Stimulated activated CD4-positive, alpha-beta T cell treated with anti-CD3 and anti-CD28 coated beads, Interleukin-15, amount 100 ng/mL, for 24 hours (primary cell): Measurements from ENCODE around the gene RNF181.
A peak's percentile ranks its signal among the peaks of the same experiment; 100 is the strongest.
"Not testable (repeated sequence)": the region's sequence is repeated elsewhere in the genome, so short reads cannot be mapped to it uniquely, and the experiment has no call there.

Experiments used
- DNase-seq: peaks from one replicate; pipeline ENCODE4 v3.0.0-alpha.2; 2020

The RNF181 gene

GRCh38 chr2:85615413-85615728, 19.8 kb downstream of the RNF181 start:
- no peak for DNase-seq

GRCh38 chr2:85617723-85618122, 22.2 kb downstream of the RNF181 start:
- not testable (repeated sequence) for DNase-seq

GRCh38 chr2:85619617-85620016, 24.1 kb downstream of the RNF181 start:
- DNase-seq: no peak

GRCh38 chr2:85621338-85621737, 25.8 kb downstream of the RNF181 start:
- DNase-seq: no peak

GRCh38 chr2:85623991-85624390, 28.4 kb downstream of the RNF181 start:
- DNase-seq: no peak

- DNase-seq: no peak
These were observed 33.1 kb downstream of the RNF181 start for GRCh38 chr2:85628658-85629057.

- no peak for DNase-seq
These were observed 35.8 kb downstream of the RNF181 start for GRCh38 chr2:85631316-85631715.

GRCh38 chr2:85635011-85635410, 39.5 kb downstream of the RNF181 start:
- no peak for DNase-seq

- DNase-seq: no peak
These were observed 40.1 kb downstream of the RNF181 start for GRCh38 chr2:85635636-85636035.

GRCh38 chr2:85642725-85643124, 47.2 kb downstream of the RNF181 start:
- peak; percentile 21 for DNase-seq

GRCh38 chr2:85644909-85645308, 49.4 kb downstream of the RNF181 start:
- no peak for DNase-seq

GRCh38 chr2:85646166-85646565, 50.6 kb downstream of the RNF181 start:
- no peak for DNase-seq
